Activated naive CD8-positive, alpha-beta T cell treated with anti-CD3 and anti-CD28 coated beads, Interleukin-2, amount 10 ng/mL, durations not matched to agents 7 days and 5 days (primary cell): ENCODE measurements around the gene PDE8B. TPM values are rescaled to one million over a fixed set of nuclear protein-coding genes. Genes with fewer than 3 reads are reported as not detected.

ENCODE experiments used
- ATAC-seq: fragments of 150-1000 bp; cut with Tn5 transposase; one replicate; pipeline ENCODE4 v1.10.0; 2021; ENCODE audit warnings: low read depth, moderate library complexity
- POLR2A ChIA-PET: fragments of 350-600 bp; sonication (Branson Sonifier 250); formaldehyde crosslinking; loops from one replicate; lab custom pipeline; 2021; ENCODE audit warnings: antibody characterized with exemption; lab: Charles Lee
- DNase-seq: peaks from one replicate; pipeline ENCODE4 v3.0.0; 2021
- H3K27ac Mint-ChIP-seq: one replicate; pipeline ENCODE4 v1.8.0; 2022; ENCODE audit warnings: mild to moderate bottlenecking, mixed read lengths
- H3K27me3 Mint-ChIP-seq: one replicate; pipeline ENCODE4 v1.8.0; 2022; ENCODE audit warnings: mild to moderate bottlenecking, moderate library complexity, mixed read lengths
- H3K36me3 Mint-ChIP-seq: one replicate; pipeline ENCODE4 v1.8.0; 2021; ENCODE audit warnings: mild to moderate bottlenecking, mixed read lengths
- H3K4me1 Mint-ChIP-seq: one replicate; pipeline ENCODE4 v1.8.0; 2021; ENCODE audit warnings: mixed read lengths
- H3K4me3 Mint-ChIP-seq: one replicate; pipeline ENCODE4 v1.8.0; 2022; ENCODE audit warnings: mild to moderate bottlenecking, moderate library complexity, mixed read lengths
- H3K9me3 Mint-ChIP-seq: one replicate; pipeline ENCODE4 v1.8.0; 2021; ENCODE audit warnings: mixed read lengths
- total RNA-seq, 2 experiments: library from RNA; stranded (reverse); gene quantifications; one replicate each; pipeline ENCODE4 v1.2.3, GENCODE V29; 2021

Gene PDE8B
- total RNA-seq, 2 experiments from 2014 or later = 0.19 to 0.23 TPM

DNA sequence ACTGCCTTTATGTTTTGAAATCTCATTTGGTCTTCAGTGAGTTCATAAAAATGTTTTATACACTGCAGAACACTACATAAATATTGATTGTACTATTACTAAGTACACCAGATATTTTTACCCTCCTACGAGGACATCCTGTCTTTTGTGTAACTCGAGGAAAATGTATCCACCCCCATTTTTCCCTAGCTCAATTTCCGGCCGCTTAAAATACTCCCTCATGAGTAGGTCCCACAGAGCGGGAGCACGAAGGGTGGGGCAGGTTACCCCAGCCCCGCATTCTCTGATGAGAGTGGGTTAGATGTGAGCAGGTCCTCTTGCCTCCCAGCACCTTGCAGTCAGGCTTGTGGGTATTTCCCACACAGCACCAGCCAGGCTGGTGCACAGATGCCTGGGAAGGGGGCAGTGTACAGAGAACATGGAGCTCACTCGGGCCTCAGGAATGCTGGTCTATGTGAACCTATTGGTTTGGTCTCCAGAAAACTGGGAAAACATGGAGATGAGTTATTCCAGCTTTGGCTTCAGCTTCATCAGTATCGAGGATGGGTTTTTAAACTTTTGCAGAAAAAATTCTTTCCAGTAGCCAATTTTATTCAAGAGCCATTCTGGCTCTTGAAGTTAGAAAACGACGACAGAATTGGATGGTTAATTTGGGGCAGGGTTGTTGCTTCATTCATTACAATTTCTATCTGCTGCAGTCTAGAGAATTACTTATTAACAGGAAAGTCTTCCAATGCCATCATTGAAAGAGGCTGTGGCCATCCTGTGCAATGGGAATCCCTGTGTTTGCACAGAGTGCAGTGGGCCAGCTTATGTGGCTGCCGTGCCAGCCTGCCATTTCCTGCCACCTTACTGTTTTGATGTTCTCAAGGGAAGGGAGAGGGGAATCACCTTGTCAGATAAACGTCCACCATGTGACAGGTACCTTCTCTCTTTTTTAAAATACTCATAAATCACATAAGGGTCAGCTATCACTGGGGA lies 208.4 kb downstream of the PDE8B start:
- H3K27ac Mint-ChIP-seq = no peak overlapping the region
- H3K4me1 Mint-ChIP-seq = no peaks in the 10 kb centered on the region
- POLR2A ChIA-PET = no interaction called here
- peaks cover 5% of the 10 kb centered on the region for H3K27me3 Mint-ChIP-seq
- H3K4me3 Mint-ChIP-seq = no peak overlapping the region
- H3K9me3 Mint-ChIP-seq = no peaks in the 10 kb centered on the region
- no peaks in the 10 kb centered on the region for H3K36me3 Mint-ChIP-seq
- ATAC-seq (no peak), DNase-seq (no peak)

DNA sequence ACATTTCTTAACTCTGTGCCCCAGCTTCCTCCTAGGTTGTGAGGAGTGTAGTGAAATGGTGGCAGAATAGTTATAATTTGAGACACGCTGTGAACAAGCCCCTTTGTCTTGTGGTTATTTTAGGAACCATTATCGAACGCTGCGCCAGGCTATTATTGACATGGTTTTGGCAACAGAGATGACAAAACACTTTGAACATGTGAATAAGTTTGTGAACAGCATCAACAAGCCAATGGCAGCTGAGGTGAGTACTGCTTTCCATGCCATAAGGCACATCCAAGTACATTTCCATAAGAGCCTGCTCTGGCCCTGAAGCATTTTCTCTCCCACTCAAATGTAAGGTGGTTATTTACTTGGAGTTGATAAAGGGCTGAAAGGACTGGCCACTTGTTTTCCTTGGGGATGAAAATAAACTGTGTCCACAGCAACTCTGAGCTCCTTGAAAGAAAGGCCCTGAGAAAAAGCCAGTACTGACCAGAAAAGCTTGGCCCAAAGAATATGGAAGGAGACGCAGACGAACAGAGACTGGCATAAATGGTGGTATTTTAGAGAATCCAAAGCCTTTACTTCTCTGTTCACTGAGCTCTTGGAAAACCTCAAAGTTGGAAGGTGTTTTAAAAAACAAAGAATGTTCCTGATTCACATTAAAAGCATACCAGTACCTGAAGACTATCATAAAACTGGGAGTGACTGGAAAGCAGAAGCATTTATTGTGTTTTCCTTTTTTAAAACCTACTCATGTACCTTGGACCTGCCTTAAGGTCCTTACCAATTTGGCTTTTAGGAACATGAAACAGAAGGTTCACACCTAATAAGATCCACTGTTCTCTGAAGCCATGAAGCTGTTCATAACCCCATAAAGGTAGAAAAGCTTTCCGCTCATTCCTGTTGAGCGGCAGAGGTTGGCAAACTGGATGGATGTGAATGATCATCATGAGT lies 209.4 kb downstream of the PDE8B start:
- no peak for ATAC-seq
- no peak overlapping the region for H3K27ac Mint-ChIP-seq
- H3K9me3 Mint-ChIP-seq = no peaks in the 10 kb centered on the region
- POLR2A ChIA-PET = no interaction called here
- no peak for DNase-seq
- no peak overlapping the region for H3K4me3 Mint-ChIP-seq
- peaks cover 3% of the 10 kb centered on the region for H3K27me3 Mint-ChIP-seq
- H3K4me1 Mint-ChIP-seq = no peaks in the 10 kb centered on the region
- peaks cover 2% of the 10 kb centered on the region for H3K36me3 Mint-ChIP-seq

DNA sequence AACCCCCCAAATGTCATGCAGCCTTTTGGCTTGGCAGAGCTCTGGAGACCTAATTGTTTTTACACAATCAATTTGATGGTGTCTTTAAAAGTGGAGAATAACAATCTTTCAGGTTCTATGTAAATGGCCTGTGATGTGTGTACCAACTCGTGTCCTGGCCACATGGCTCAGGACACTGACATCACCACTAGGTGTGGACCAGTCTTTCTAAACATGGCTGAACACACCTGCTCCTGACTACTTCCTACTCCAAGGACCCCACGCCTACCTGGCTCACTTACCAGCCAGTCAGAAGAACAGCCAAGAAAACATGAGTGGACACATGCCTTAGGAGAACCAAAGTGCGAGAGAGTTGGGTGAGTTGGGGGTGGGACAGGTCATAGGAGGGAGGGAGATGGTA lies 210.5 kb downstream of the PDE8B start:
- Mint-ChIP-seq H3K36me3 (peaks cover 4% of the 10 kb centered on the region), H3K27me3 (peaks cover 3% of the 10 kb centered on the region), H3K4me3 (no peak overlapping the region), H3K9me3 (no peaks in the 10 kb centered on the region), H3K27ac (no peak overlapping the region), H3K4me1 (no peaks in the 10 kb centered on the region)
- DNase-seq = no peak
- POLR2A ChIA-PET = no interaction called here
- ATAC-seq = no peak

DNA sequence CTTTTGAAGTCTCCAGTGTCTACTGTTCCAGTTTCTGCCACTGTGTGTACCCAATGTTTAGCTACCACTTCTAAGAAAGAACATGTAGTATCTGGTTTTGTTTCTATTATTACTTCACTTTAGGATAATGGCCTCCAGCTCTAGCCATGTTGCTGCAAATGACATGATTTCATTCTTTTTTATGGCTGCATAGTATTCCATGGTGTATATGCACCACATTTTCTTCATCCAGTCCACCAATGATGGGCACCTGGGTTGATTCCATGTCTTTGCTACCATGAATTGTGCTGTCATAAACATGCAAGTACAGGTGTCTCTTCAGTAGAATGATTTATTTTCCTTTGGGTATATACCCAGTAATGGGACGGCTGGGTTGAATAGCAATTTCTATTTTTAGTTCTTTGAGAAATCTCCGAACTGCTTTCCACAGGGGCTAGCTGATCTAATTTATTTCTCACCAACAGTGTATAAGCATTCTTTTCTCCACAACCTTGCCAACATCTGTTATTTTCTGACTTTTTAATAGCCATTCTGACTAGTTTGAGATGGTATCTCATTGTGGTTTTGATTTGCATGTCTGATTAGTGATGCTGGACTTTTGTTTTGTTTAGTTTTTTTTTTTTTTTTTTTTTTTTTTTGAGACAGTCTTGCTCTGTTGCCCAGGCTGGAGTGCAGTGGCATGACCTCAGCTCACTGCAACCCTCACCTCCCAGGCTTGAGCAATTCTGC lies 212.7 kb downstream of the PDE8B start:
- Mint-ChIP-seq H3K27me3 (peaks cover 3% of the 10 kb centered on the region), H3K27ac (no peak overlapping the region), H3K4me3 (no peak overlapping the region), H3K36me3 (peaks cover 4% of the 10 kb centered on the region), H3K9me3 (no peaks in the 10 kb centered on the region), H3K4me1 (no peaks in the 10 kb centered on the region)
- DNase-seq = no peak
- ATAC-seq = no peak
- POLR2A ChIA-PET = no interaction called here

DNA sequence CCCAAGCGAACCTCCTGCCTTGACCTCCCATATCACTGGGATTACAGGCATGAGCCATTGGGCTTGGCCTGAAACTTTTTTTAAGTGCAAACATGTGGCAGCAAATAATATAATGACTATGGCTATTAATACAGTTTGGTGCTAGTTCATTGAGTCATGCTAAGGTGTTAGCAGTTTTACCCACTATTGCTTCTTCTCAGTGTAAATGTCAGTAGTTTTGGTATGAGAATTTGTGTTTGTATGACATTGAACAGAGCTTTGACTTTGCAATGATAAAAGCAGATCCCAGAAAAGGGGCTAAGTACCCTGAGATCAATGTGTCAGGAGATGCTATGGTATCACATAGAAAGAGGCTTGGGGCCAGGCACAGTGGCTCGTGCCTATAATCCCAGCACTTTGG lies 214.4 kb downstream of the PDE8B start:
- H3K4me3 Mint-ChIP-seq = no peak overlapping the region
- H3K27ac Mint-ChIP-seq = no peak overlapping the region
- no peak for ATAC-seq
- H3K36me3 Mint-ChIP-seq = peaks cover 8% of the 10 kb centered on the region
- peaks cover 3% of the 10 kb centered on the region for H3K27me3 Mint-ChIP-seq
- POLR2A ChIA-PET = no interaction called here
- no peaks in the 10 kb centered on the region for H3K9me3 Mint-ChIP-seq
- no peaks in the 10 kb centered on the region for H3K4me1 Mint-ChIP-seq
- no peak for DNase-seq

DNA sequence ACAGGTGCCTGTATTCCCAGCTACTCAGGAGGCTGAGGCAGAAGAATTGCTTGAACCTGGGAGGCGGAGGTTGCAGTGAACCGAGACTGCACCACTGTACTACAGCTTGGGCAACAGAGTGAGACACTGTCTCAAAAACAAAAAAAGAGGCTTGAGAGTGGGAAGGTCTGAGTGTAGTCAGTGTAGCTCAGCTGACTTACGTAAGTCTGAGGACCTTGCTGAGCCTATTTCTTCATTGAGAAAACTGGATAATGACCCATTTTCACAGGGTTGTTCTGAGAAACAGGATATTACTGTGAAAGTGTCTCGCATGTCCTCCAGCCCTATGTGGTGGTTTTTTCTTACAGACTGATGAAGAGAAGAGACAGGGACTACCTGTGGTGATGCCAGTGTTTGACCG lies 214.9 kb downstream of the PDE8B start:
- Mint-ChIP-seq H3K4me1 (no peaks in the 10 kb centered on the region), H3K36me3 (peaks cover 9% of the 10 kb centered on the region), H3K4me3 (no peak overlapping the region), H3K27me3 (peaks cover 3% of the 10 kb centered on the region), H3K27ac (no peak overlapping the region), H3K9me3 (no peaks in the 10 kb centered on the region)
- POLR2A ChIA-PET = no interaction called here
- DNase-seq (no peak), ATAC-seq (no peak)

DNA sequence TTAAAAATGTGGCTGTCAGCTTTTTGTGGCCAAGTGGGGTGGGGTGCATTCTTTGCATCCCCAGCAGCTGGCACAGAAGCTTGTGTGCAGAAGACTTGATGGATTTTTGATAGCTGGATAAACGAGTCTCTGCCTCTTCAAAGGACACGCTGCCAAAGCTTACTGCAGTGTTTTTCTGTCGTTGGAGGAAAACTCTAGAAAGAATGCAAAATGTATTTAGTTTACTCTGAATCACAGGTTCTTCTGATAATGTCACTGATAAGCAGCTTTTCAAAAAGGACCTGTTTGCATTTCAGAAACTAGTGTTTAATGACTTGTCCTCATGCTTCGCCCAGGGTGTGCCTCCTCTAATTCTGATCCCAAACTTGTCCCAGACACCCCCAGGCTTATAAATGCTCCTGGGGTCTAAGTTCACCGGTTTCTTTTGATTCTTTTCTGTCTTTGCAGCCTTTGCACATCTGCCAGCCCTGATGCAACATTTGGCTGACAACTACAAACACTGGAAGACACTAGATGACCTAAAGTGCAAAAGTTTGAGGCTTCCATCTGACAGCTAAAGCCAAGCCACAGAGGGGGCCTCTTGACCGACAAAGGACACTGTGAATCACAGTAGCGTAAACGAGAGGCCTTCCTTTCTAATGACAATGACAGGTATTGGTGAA lies 215.6 kb downstream of the PDE8B start:
- Mint-ChIP-seq H3K36me3 (peaks cover 14% of the 10 kb centered on the region), H3K27me3 (peaks cover 3% of the 10 kb centered on the region), H3K27ac (no peak overlapping the region), H3K4me1 (peaks cover 1% of the 10 kb centered on the region), H3K9me3 (no peaks in the 10 kb centered on the region), H3K4me3 (no peak overlapping the region)
- ATAC-seq (no peak), DNase-seq (no peak)
- POLR2A ChIA-PET = no interaction called here

DNA sequence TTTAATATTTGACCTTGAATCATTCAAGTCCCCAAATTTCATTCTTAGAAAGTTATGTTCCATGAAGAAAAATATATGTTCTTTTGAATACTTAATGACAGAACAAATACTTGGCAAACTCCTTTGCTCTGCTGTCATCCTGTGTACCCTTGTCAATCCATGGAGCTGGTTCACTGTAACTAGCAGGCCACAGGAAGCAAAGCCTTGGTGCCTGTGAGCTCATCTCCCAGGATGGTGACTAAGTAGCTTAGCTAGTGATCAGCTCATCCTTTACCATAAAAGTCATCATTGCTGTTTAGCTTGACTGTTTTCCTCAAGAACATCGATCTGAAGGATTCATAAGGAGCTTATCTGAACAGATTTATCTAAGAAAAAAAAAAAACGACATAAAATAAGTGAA lies 216.2 kb downstream of the PDE8B start:
- POLR2A ChIA-PET = no interaction called here
- no peak for ATAC-seq
- no peak for DNase-seq
- Mint-ChIP-seq H3K4me3 (no peak overlapping the region), H3K27me3 (peaks cover 3% of the 10 kb centered on the region), H3K27ac (no peak overlapping the region), H3K36me3 (peaks cover 14% of the 10 kb centered on the region), H3K9me3 (no peaks in the 10 kb centered on the region), H3K4me1 (peaks cover 7% of the 10 kb centered on the region)

DNA sequence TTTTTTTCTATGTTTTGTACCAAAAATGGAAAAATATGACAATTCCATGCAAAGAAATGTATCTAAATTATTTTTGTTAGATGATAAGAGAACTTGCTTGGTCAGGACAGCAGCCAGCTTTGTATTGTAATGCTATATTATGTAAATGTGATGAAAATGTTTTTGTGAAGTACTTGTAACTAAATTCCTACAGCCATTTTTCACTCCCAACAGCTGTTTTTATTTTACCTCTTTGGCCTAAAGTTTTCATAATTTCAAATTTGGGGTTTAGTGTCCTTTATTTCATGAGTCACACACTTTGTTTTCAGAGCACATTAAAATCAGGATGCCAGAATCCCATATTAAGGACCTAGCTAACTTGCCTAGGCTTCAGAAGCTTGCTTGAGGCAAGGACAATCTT lies 217.5 kb downstream of the PDE8B start:
- POLR2A ChIA-PET = no interaction called here
- DNase-seq (no peak), ATAC-seq (no peak)
- no peak overlapping the region for H3K27ac Mint-ChIP-seq
- no peaks in the 10 kb centered on the region for H3K9me3 Mint-ChIP-seq
- H3K4me3 Mint-ChIP-seq = no peak overlapping the region
- H3K36me3 Mint-ChIP-seq = peaks cover 19% of the 10 kb centered on the region
- no peaks in the 10 kb centered on the region for H3K27me3 Mint-ChIP-seq
- peaks cover 10% of the 10 kb centered on the region for H3K4me1 Mint-ChIP-seq

DNA sequence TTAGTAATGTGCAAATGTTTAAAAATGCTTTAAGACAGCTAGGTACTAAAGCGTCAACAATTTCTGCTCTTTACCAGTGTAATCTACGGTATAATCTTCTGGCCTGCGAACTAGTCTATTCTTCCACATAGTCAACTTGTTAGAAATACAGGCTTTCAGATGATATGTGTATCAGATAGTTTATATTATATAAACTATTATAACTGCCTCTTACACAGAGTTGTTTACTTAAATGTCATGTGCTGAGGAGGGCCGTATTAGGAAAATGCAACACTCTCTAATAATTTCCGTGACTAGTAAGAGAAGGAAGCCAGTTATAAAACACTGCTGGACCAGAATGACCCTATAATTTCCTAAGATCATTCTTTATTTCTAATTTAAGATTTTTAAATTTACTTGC lies 218.0 kb downstream of the PDE8B start:
- Mint-ChIP-seq H3K9me3 (no peaks in the 10 kb centered on the region), H3K36me3 (peaks cover 21% of the 10 kb centered on the region), H3K4me3 (no peak overlapping the region), H3K27ac (no peak overlapping the region), H3K27me3 (no peaks in the 10 kb centered on the region), H3K4me1 (peaks cover 10% of the 10 kb centered on the region)
- POLR2A ChIA-PET = no interaction called here
- ATAC-seq (no peak), DNase-seq (no peak)

DNA sequence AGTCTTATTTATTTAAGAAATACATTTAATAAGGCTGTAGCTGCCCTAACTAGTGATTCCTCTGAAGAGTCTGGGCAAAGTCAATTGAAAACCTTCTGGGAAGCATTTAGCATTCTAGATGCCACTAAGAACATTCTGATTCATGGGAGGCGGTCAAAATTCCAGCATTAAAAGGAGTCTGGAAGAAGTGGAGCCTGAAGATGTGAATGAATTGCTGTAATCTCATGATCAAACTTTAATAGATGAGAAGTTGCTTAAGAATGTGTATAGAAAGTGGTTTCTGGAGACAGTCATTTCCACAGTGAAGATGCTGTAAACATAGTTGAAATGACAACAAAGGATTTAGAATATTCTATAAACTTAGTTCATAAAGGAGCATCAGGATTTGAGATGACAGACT lies 220.2 kb downstream of the PDE8B start:
- Mint-ChIP-seq H3K27ac (no peak overlapping the region), H3K9me3 (no peaks in the 10 kb centered on the region), H3K27me3 (no peaks in the 10 kb centered on the region), H3K4me1 (peaks cover 10% of the 10 kb centered on the region), H3K36me3 (peaks cover 27% of the 10 kb centered on the region), H3K4me3 (no peak overlapping the region)
- ATAC-seq (no peak), DNase-seq (no peak)
- POLR2A ChIA-PET = no interaction called here

DNA sequence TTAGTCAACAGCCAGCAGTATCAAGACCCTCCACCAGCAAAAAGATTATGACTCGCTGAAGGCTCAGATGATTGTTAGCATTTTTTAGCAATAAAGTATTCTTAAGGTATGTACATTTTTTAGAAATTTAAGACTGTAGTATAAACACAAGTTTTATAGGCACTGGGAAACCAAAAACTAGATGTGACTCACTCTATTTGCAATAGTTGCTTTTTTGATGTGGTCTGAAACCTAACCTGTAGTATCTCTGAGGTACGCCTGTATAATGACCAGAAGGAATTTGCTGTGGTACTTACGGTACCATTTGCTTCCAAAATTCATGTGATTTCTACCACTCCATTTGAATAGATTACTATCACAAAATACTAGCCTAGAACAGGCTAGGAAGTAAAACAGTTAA lies 220.8 kb downstream of the PDE8B start:
- Mint-ChIP-seq H3K27ac (no peak overlapping the region), H3K9me3 (no peaks in the 10 kb centered on the region), H3K4me1 (peaks cover 10% of the 10 kb centered on the region), H3K36me3 (peaks cover 27% of the 10 kb centered on the region), H3K4me3 (no peak overlapping the region), H3K27me3 (no peaks in the 10 kb centered on the region)
- POLR2A ChIA-PET = no interaction called here
- no peak for ATAC-seq
- DNase-seq = no peak

DNA sequence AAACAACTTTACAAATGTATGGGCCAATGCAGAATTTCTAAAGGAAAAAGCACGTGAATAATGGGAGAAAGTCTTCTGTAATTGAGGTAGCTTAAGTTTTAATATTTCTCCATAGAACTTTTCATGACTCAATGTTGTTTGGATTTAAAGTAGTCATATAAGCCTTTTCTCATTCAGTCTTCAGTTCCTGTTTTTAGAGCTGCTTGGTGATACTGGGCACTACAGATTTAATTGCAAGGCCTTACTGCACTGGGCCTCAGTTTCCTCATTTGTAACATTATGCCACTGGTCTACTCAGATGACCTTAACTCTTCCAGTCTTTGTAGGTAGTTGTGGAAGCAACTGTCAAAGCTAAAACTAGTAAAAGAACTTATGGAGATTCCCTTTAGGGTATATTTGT lies 221.2 kb downstream of the PDE8B start:
- Mint-ChIP-seq H3K4me1 (peaks cover 10% of the 10 kb centered on the region), H3K36me3 (peaks cover 27% of the 10 kb centered on the region), H3K4me3 (no peak overlapping the region), H3K27me3 (no peaks in the 10 kb centered on the region), H3K27ac (no peak overlapping the region), H3K9me3 (no peaks in the 10 kb centered on the region)
- POLR2A ChIA-PET = no interaction called here
- ATAC-seq (no peak), DNase-seq (no peak)
